KMS-11 (cell line): Measurements from ENCODE around the gene MOB3A.

Experiments used
- H2AFZ ChIP-seq: fragments of 200-600 bp; sonication (generic); 2 replicates; pipeline ENCODE4 v1.6.1; 2016; ENCODE audit warnings: antibody characterized with exemption, mixed run types, low read depth
- H3K27ac ChIP-seq: fragments of 200-600 bp; sonication (generic); 2 replicates; pipeline ENCODE4 v1.6.1; 2016; ENCODE audit warnings: mild to moderate bottlenecking, mixed run types
- H3K27me3 ChIP-seq: fragments of 200-600 bp; sonication (generic); 2 replicates; pipeline ENCODE4 v1.6.1; 2017; ENCODE audit warnings: mild to moderate bottlenecking, low read depth, mixed run types, moderate library complexity; ENCODE audit not compliant: insufficient read depth
- H3K36me3 ChIP-seq: fragments of 200-600 bp; sonication (generic); 2 replicates; pipeline ENCODE4 v1.6.1; 2017; ENCODE audit warnings: mild to moderate bottlenecking, mixed run types; ENCODE audit not compliant: insufficient read depth
- H3K4me1 ChIP-seq: fragments of 200-600 bp; sonication (generic); 2 replicates; pipeline ENCODE4 v1.6.1; 2016; ENCODE audit warnings: mild to moderate bottlenecking, low read depth, mixed run types; ENCODE audit not compliant: poor library complexity, severe bottlenecking
- H3K4me2 ChIP-seq: fragments of 200-600 bp; sonication (generic); 2 replicates; pipeline ENCODE4 v1.7.0; 2016; ENCODE audit warnings: mild to moderate bottlenecking, mixed run types
- H3K4me3 ChIP-seq: fragments of 200-600 bp; sonication (generic); IDR thresholded peaks from 2 replicates; pipeline ENCODE4 v1.6.1; 2017; ENCODE audit warnings: low read depth, low read length, mixed read lengths; ENCODE audit not compliant: insufficient read depth
- H3K79me2 ChIP-seq: fragments of 200-600 bp; sonication (generic); 2 replicates; pipeline ENCODE4 v1.6.1; 2016; ENCODE audit warnings: low read depth, mixed run types; ENCODE audit not compliant: insufficient read depth
- H3K9ac ChIP-seq: fragments of 200-600 bp; sonication (generic); 2 replicates; pipeline ENCODE4 v1.6.1; 2016; ENCODE audit warnings: mild to moderate bottlenecking, mixed run types
- H4K20me1 ChIP-seq: fragments of 200-600 bp; sonication (generic); 2 replicates; pipeline ENCODE4 v1.6.1; 2016; ENCODE audit warnings: mild to moderate bottlenecking, mixed run types; ENCODE audit not compliant: insufficient read depth
- TF ChIP-seq, protein P1 (sequence below): fragments of 200-600 bp; sonication (generic); conservative IDR thresholded peaks from 2 replicates; pipeline ENCODE4 v1.6.1; 2017; ENCODE audit warnings: low read depth, mild to moderate bottlenecking, antibody characterized with exemption, low read length, moderate library complexity, mixed read lengths

Gene MOB3A

DNA sequence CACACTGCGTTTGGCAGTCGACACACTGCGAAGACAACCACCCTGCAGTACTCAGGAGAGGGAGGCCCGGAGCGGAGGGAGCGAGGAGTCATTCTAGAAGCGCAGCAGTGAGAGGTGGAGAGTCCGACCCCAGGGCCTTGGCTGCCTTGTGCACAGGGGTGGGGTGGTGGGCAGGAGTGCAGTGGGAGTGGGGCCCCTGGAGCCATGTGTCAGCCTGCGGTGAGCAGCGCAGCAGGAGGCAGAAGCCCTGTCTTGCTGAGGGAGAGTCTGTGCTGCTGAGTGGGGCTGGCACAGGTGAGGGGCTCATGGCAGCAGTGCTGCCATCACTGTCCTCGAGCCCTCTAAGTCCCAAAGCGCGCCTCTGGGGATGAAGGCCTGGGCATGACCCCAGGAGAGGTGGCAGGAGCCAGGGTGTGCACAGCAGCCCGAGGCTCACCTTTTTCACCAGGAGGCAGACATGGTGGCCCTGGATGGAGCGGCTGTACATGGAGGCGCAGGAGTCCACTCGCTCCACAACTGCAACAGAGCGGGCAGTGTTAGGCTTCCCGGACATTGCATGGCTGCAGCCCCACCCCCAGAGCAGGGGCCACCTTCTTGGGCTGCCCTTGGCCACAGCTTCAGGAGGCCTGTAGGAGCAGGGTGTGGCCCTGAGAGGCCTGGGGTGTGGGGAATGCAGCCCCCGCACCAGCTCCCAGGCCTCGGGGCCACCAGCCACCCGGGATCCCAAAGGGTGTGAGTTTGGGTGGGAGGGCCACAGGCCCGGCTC, 12.3 kb upstream of the MOB3A start:
- no peak overlapping the region for H3K4me3 ChIP-seq
- no peak overlapping the region for H2AFZ ChIP-seq
- H3K4me1 ChIP-seq, result no peaks in the 10 kb centered on the region
- H3K27ac ChIP-seq, result no peak overlapping the region
- TF ChIP-seq, protein P1, sequence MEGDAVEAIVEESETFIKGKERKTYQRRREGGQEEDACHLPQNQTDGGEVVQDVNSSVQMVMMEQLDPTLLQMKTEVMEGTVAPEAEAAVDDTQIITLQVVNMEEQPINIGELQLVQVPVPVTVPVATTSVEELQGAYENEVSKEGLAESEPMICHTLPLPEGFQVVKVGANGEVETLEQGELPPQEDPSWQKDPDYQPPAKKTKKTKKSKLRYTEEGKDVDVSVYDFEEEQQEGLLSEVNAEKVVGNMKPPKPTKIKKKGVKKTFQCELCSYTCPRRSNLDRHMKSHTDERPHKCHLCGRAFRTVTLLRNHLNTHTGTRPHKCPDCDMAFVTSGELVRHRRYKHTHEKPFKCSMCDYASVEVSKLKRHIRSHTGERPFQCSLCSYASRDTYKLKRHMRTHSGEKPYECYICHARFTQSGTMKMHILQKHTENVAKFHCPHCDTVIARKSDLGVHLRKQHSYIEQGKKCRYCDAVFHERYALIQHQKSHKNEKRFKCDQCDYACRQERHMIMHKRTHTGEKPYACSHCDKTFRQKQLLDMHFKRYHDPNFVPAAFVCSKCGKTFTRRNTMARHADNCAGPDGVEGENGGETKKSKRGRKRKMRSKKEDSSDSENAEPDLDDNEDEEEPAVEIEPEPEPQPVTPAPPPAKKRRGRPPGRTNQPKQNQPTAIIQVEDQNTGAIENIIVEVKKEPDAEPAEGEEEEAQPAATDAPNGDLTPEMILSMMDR, result no peak
- no peak overlapping the region for H3K9ac ChIP-seq
- peaks cover 7% of the 10 kb centered on the region; the same call in 1 of the 2 replicates for H3K79me2 ChIP-seq
- H3K4me2 ChIP-seq, result no peak overlapping the region
- H4K20me1 ChIP-seq, result no peaks in the 10 kb centered on the region
- no peaks in the 10 kb centered on the region for H3K27me3 ChIP-seq
- H3K36me3 ChIP-seq, result peaks cover 10% of the 10 kb centered on the region; the same call in 1 of the 2 replicates

DNA sequence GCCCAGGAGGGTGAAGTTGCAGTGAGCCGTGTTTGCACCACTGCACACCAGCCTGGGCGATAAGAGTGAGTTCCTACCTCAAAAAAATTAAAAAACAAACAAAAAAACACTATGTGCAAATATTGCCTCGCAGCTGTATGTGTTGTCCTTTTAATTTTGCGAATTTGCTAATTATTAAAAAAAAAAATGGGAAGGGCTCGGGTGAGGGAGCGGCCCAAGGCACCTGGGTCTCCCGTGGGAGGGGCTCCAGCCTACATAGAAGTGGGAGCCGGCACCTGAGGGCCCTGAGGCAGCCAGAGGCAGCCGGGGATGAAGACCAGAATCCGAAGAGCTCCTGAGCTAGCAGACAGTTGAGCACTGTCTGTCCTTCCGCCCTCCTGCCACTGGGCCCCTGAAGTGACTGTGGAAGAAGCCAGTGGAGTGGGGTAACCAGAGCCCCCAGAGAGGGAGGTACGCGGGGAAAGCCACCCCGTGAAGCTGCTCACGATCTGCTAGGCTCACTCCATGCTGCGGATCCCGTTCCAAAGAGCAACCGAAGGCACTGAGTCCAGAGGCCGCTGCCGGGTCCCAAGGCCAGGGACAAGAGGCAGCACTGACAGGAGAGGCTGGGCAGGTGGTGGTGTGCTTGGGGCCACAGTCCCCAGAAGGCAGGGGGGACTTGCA, 7.0 kb upstream of the MOB3A start:
- no peaks in the 10 kb centered on the region for H4K20me1 ChIP-seq
- no peak overlapping the region for H3K4me3 ChIP-seq
- H3K4me1 ChIP-seq, result peaks cover 3% of the 10 kb centered on the region
- no peak overlapping the region for H2AFZ ChIP-seq
- no peaks in the 10 kb centered on the region; the same call in 1 of the 2 replicates for H3K36me3 ChIP-seq
- H3K79me2 ChIP-seq, result peaks cover 7% of the 10 kb centered on the region; the same call in 1 of the 2 replicates
- H3K27me3 ChIP-seq, result no peaks in the 10 kb centered on the region
- no peak overlapping the region for H3K27ac ChIP-seq
- H3K4me2 ChIP-seq, result no peak overlapping the region
- TF ChIP-seq, protein P1, result no peak
- no peak overlapping the region for H3K9ac ChIP-seq

DNA sequence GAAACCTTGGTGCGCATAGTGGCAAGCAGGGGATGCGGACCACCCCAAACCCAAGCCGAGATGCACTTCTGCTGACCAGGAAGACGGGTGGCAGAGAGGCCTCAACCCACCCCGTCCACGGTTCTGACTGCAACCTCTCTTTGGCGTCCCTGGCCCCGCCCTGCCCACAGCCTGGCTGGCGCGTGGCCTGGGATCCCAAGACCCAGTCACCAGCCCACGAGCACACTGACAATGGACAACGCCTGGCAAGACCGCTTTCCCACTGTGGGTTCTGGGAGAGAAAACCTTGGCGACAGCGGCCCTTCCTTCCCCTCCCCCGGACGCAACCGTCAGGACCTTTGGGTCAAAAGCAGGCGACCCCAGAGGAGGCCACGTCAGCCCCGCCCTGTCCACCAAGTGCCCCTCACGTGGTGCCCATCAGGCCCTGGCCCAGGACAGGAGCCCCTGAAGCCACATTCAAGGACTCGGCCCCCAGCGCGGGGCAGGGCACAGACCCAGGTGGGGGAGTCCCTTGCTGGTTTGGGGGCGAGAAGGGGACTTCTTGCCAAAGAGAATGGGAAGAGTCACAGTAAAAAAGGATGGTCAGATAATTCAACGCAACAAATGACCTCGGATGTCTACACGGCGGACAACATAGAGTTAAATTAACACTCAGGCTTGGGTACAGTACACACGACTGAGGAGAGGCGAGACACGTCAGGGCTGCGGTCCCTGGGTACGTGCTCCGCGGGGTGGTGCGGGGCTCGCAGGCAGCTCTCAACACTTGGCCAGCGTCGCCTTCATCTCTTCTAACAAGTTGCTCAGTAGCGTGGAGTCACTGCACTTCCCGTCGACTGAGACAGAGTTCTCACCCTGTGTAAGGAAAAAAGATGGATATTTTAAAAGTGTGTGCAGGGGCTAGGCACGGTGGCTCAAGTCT, 5.5 kb upstream of the MOB3A start:
- peaks cover 17% of the 10 kb centered on the region for H3K4me1 ChIP-seq
- no peak overlapping the region for H3K27ac ChIP-seq
- no peak overlapping the region for H3K4me3 ChIP-seq
- H2AFZ ChIP-seq, result no peak overlapping the region
- no peak overlapping the region for H3K9ac ChIP-seq
- H3K27me3 ChIP-seq, result no peaks in the 10 kb centered on the region
- H3K4me2 ChIP-seq, result no peak overlapping the region
- TF ChIP-seq, protein P1, result no peak
- peaks cover 7% of the 10 kb centered on the region; the same call in 1 of the 2 replicates for H3K79me2 ChIP-seq
- no peaks in the 10 kb centered on the region for H4K20me1 ChIP-seq
- no peaks in the 10 kb centered on the region; the same call in 1 of the 2 replicates for H3K36me3 ChIP-seq

DNA sequence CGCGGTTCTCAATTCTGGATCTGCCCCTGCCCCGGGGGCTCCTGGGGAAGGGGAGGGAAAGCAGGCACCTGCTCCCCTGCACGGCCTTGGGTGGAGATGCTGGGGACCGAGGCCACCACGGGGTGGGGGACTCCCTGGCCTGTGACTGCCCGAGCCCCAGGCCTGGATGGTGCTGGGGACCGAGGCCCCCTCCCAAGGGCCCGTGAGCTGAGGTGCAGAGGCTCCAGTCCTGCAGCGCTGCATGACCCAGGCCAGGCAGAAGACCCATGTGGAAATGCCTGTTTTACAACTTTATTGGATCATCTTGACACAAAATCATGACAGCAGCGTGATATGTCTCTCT, 4.6 kb upstream of the MOB3A start:
- Histone ChIP-seq H3K9ac (no peak overlapping the region), H3K4me3 (no peak overlapping the region), H3K36me3 (no peaks in the 10 kb centered on the region; the same call in 1 of the 2 replicates), H4K20me1 (no peaks in the 10 kb centered on the region), H3K27ac (no peak overlapping the region), H3K4me1 (peaks cover 17% of the 10 kb centered on the region), H3K27me3 (no peaks in the 10 kb centered on the region), H3K4me2 (no peak overlapping the region), H3K79me2 (peaks cover 9% of the 10 kb centered on the region; the same call in 1 of the 2 replicates), H2AFZ (no peak overlapping the region)
- TF ChIP-seq, protein P1, result no peak
